ENCODE results near the gene FBXO42.

The FBXO42 gene

GRCh38 chr1:16204216-16204615 is 148.1 kb downstream of the FBXO42 start:
- DNase-seq (ENCODE audit: insufficient read length, low spot score): no peak
- no peak for FAIRE-seq
- TF ChIP-seq POLR2A (IDR thresholded peaks at IDR 0.05; ENCODE audit: low read depth, low read length): no peak

- no peak for FAIRE-seq
- no peak for TF ChIP-seq POLR2A (IDR thresholded peaks at IDR 0.05; ENCODE audit: low read depth, low read length)
Observed at GRCh38 chr1:16203550-16203949, 148.7 kb downstream of the FBXO42 start.

GRCh38 chr1:16202281-16203210 is 149.7 kb downstream of the FBXO42 start:
- FAIRE-seq: no peak
- no peak for DNase-seq (ENCODE audit: insufficient read length, low spot score)

More at GRCh38 chr1:16203550-16203949, 148.7 kb downstream of the FBXO42 start:
- no peak for DNase-seq (ENCODE audit: insufficient read length, low spot score)

GRCh38 chr1:16199700-16200099 is 152.6 kb downstream of the FBXO42 start:
- DNase-seq (ENCODE audit: insufficient read length, low spot score) (no peak), FAIRE-seq (no peak)
- TF ChIP-seq POLR2A (IDR thresholded peaks at IDR 0.05; ENCODE audit: low read depth, low read length): no peak

More at GRCh38 chr1:16202281-16203210, 149.7 kb downstream of the FBXO42 start:
- TF ChIP-seq POLR2A (IDR thresholded peaks at IDR 0.05; ENCODE audit: low read depth, low read length): no peak

GRCh38 chr1:16199157-16199501 is 153.2 kb downstream of the FBXO42 start:
- TF ChIP-seq POLR2A (IDR thresholded peaks at IDR 0.05; ENCODE audit: low read depth, low read length): no peak
- FAIRE-seq (no peak), DNase-seq (ENCODE audit: insufficient read length, low spot score) (no peak)

- FAIRE-seq: no peak
- no peak for DNase-seq (ENCODE audit: insufficient read length, low spot score)
- no peak for TF ChIP-seq POLR2A (IDR thresholded peaks at IDR 0.05; ENCODE audit: low read depth, low read length)
Observed at GRCh38 chr1:16198444-16199156, 153.7 kb downstream of the FBXO42 start.

- FAIRE-seq: no peak
- no peak for TF ChIP-seq POLR2A (IDR thresholded peaks at IDR 0.05; ENCODE audit: low read depth, low read length)
Observed at GRCh38 chr1:16196874-16197273, 155.4 kb downstream of the FBXO42 start.

More at GRCh38 chr1:16196874-16197273, 155.4 kb downstream of the FBXO42 start:
- DNase-seq (ENCODE audit: insufficient read length, low spot score): no peak
